Neuronal stem cell (in vitro differentiated cells): ENCODE measurements around the gene EYS.

Experiments
- DNase-seq: peaks from one replicate; pipeline ENCODE4 v3.0.0-alpha.2; 2013; ENCODE audit warnings: low spot score
- H2AFZ ChIP-seq: one replicate; pipeline ENCODE4 v1.6.1; 2013; ENCODE audit warnings: mild to moderate bottlenecking, low read length, inconsistent platforms
- H2AK5ac ChIP-seq: 2 replicates; pipeline ENCODE4 v1.6.1; 2013; ENCODE audit warnings: low read depth, mild to moderate bottlenecking, inconsistent platforms, low read length, moderate library complexity, mixed read lengths
- H2BK120ac ChIP-seq: 2 replicates; pipeline ENCODE4 v1.6.1; 2013; ENCODE audit warnings: low read depth, mild to moderate bottlenecking, inconsistent platforms, low read length, moderate library complexity, mixed read lengths
- H2BK12ac ChIP-seq: one replicate; pipeline ENCODE4 v1.6.1; 2013; ENCODE audit warnings: low read length, inconsistent platforms
- H2BK15ac ChIP-seq: 2 replicates; pipeline ENCODE4 v1.6.1; 2013; ENCODE audit warnings: mild to moderate bottlenecking, low read length, inconsistent platforms, mixed read lengths
- H2BK5ac ChIP-seq: one replicate; pipeline ENCODE4 v1.6.1; 2013; ENCODE audit warnings: inconsistent platforms, mild to moderate bottlenecking, low read length, moderate library complexity
- H3K14ac ChIP-seq: one replicate; pipeline ENCODE4 v1.6.1; 2013; ENCODE audit warnings: low read length, inconsistent platforms
- H3K18ac ChIP-seq: 2 replicates; pipeline ENCODE4 v1.6.1; 2013; ENCODE audit warnings: low read length, inconsistent platforms
- H3K23ac ChIP-seq: 2 replicates; pipeline ENCODE4 v1.6.1; 2013; ENCODE audit warnings: low read depth, mild to moderate bottlenecking, mixed read lengths, low read length, inconsistent platforms; ENCODE audit not compliant: poor library complexity
- H3K27ac ChIP-seq: replicated peaks from 3 replicates; pipeline ENCODE4 v1.5.1; 2013; ENCODE audit warnings: low read length, inconsistent platforms
- H3K27me3 ChIP-seq, 3 experiments: 2 replicates each; pipeline ENCODE4 v1.6.1; 2013; ENCODE audit warnings: low read length in 3 of 3, mild to moderate bottlenecking in 2 of 3, inconsistent platforms in 1 of 3, low read depth in 1 of 3, mixed read lengths in 1 of 3, moderate library complexity in 1 of 3; ENCODE audit not compliant: control insufficient read depth in 3 of 3, insufficient read depth in 3 of 3
- H3K36me3 ChIP-seq, 2 donors: replicated peaks in 1 of 2; 2 replicates each; pipeline ENCODE4 v1.6.1; 2013; ENCODE audit warnings: low read length in 2 of 2; ENCODE audit not compliant: control insufficient read depth in 2 of 2, insufficient read depth in 2 of 2
- H3K4ac ChIP-seq: 2 replicates; pipeline ENCODE4 v1.6.1; 2013; ENCODE audit warnings: inconsistent platforms, mild to moderate bottlenecking, low read length, moderate library complexity
- H3K4me1 ChIP-seq, 2 donors: 1 replicate in 1 of 2; 2 replicates in 1 of 2; pipeline ENCODE4 v1.6.1; 2013; ENCODE audit warnings: low read length in 2 of 2, low read depth in 1 of 2; ENCODE audit not compliant: control insufficient read depth in 2 of 2, insufficient read depth in 1 of 2
- H3K4me2 ChIP-seq: one replicate; pipeline ENCODE4 v1.6.1; 2013; ENCODE audit warnings: mild to moderate bottlenecking, low read length, inconsistent platforms; ENCODE audit not compliant: insufficient read depth, poor library complexity, severe bottlenecking
- H3K4me3 ChIP-seq, 2 donors: 2 replicates each; pipeline ENCODE4 v1.5.1; 2013; ENCODE audit warnings: low read length in 2 of 2, mild to moderate bottlenecking in 2 of 2, inconsistent platforms in 1 of 2, moderate library complexity in 1 of 2
- H3K79me1 ChIP-seq: one replicate; pipeline ENCODE4 v1.6.1; 2013; ENCODE audit warnings: low read depth, mild to moderate bottlenecking, inconsistent platforms, low read length, moderate library complexity
- H3K9ac ChIP-seq: one replicate; pipeline ENCODE4 v1.6.1; 2013; ENCODE audit warnings: mild to moderate bottlenecking, low read depth, low read length, inconsistent platforms; ENCODE audit not compliant: poor library complexity
- H3K9me3 ChIP-seq, 2 donors: replicated peaks in 1 of 2; 2 replicates each; pipeline versions ENCODE3 to v1.6.1; 2013; ENCODE audit warnings: low read length in 2 of 2, mild to moderate bottlenecking in 2 of 2, inconsistent platforms in 1 of 2, low read depth in 1 of 2, mixed read lengths in 1 of 2, moderate library complexity in 1 of 2; ENCODE audit not compliant: control insufficient read depth in 2 of 2, insufficient read depth in 1 of 2
- H4K8ac ChIP-seq: one replicate; pipeline ENCODE4 v1.6.1; 2013; ENCODE audit warnings: low read depth, mild to moderate bottlenecking, inconsistent platforms, low read length, moderate library complexity
- H4K91ac ChIP-seq: one replicate; pipeline ENCODE4 v1.6.1; 2013; ENCODE audit warnings: low read length, low read depth, mild to moderate bottlenecking, inconsistent platforms; ENCODE audit not compliant: poor library complexity
- WGBS, 2 donors: extraction: QIAGEN DNeasy Blood & Tissue Kit; methylation state at CpG; one replicate each; pipeline ENCODE4 v1.1.7; 2013; ENCODE audit warnings: missing lambda C conversion rate in 2 of 2, mixed read lengths in 1 of 2; ENCODE audit not compliant: insufficient read length in 2 of 2, insufficient replicate concordance in 1 of 2; ENCODE audit errors: extremely low coverage in 2 of 2; 5-methylcytosine and 5-hydroxymethylcytosine counted together

Gene EYS

GRCh38 chr6:65186826-65187225 is 520.2 kb downstream of the EYS start:
- H3K4me3 ChIP-seq = no peak overlapping the region
- no peak overlapping the region for H2BK120ac ChIP-seq
- H4K91ac ChIP-seq = no peak overlapping the region
- H3K18ac ChIP-seq = no peak overlapping the region
- H3K4me1 ChIP-seq = no peaks in the 10 kb centered on the region
- DNase-seq = no peak
- H3K4ac ChIP-seq = no peak overlapping the region
- H3K27me3 ChIP-seq = no peaks in the 10 kb centered on the region
- no peak overlapping the region for H3K9ac ChIP-seq
- peaks cover 0 to 2% of the 10 kb centered on the region in 2 donors for H3K9me3 ChIP-seq
- no peak overlapping the region for H3K23ac ChIP-seq
- no CpG with 5 or more reads among the region's 1 CpG for WGBS, 2 donors
- no peak overlapping the region for H2BK12ac ChIP-seq
- no peak overlapping the region for H2AK5ac ChIP-seq
- no peak overlapping the region for H3K4me2 ChIP-seq
- no peak overlapping the region for H2BK5ac ChIP-seq
- no peak overlapping the region for H3K27ac ChIP-seq
- H3K36me3 ChIP-seq = no peaks in the 10 kb centered on the region
- H3K79me1 ChIP-seq = no peaks in the 10 kb centered on the region
- no peak overlapping the region for H3K14ac ChIP-seq
- H4K8ac ChIP-seq = no peak overlapping the region
- no peak overlapping the region for H2BK15ac ChIP-seq
- H2AFZ ChIP-seq = no peak overlapping the region

- Histone ChIP-seq H2AK5ac (no peak overlapping the region), H3K27me3 (no peaks in the 10 kb centered on the region), H2BK120ac (no peak overlapping the region), H3K36me3 (no peaks in the 10 kb centered on the region), H3K4ac (no peak overlapping the region), H3K27ac (no peak overlapping the region), H3K14ac (no peak overlapping the region), H3K4me1 (no peaks in the 10 kb centered on the region), H2AFZ (no peak overlapping the region), H2BK12ac (no peak overlapping the region), H3K9me3 (peaks cover 0 to 2% of the 10 kb centered on the region in 2 donors), H3K23ac (no peak overlapping the region), H3K4me3 (no peak overlapping the region), H3K9ac (no peak overlapping the region), H2BK5ac (no peak overlapping the region), H3K4me2 (no peak overlapping the region), H3K18ac (no peak overlapping the region), H3K79me1 (no peaks in the 10 kb centered on the region), H2BK15ac (no peak overlapping the region), H4K91ac (no peak overlapping the region), H4K8ac (no peak overlapping the region)
- no peak for DNase-seq
- WGBS, 2 donors = no CpG with 5 or more reads among the region's 2 CpGs
Measured at GRCh38 chr6:65182681-65183080, 524.3 kb downstream of the EYS start.

GRCh38 chr6:65170273-65170672 is 536.8 kb downstream of the EYS start:
- H2AK5ac ChIP-seq = no peak overlapping the region
- no peak overlapping the region for H3K14ac ChIP-seq
- no peaks in the 10 kb centered on the region for H3K36me3 ChIP-seq
- no peaks in the 10 kb centered on the region for H3K4me1 ChIP-seq
- no peak overlapping the region for H3K9ac ChIP-seq
- H3K79me1 ChIP-seq = no peaks in the 10 kb centered on the region
- H2BK5ac ChIP-seq = no peak overlapping the region
- no peak overlapping the region for H4K91ac ChIP-seq
- no peak overlapping the region for H4K8ac ChIP-seq
- no peak overlapping the region for H3K4me2 ChIP-seq
- H3K27me3 ChIP-seq = no peaks in the 10 kb centered on the region
- no peaks in the 10 kb centered on the region for H3K9me3 ChIP-seq
- no peak overlapping the region for H3K27ac ChIP-seq
- WGBS, 2 donors = no CpG with 5 or more reads among the region's 2 CpGs
- no peak for DNase-seq
- no peak overlapping the region for H2BK12ac ChIP-seq
- no peak overlapping the region for H2AFZ ChIP-seq
- H3K18ac ChIP-seq = no peak overlapping the region
- H2BK120ac ChIP-seq = no peak overlapping the region
- no peak overlapping the region for H3K4ac ChIP-seq
- no peak overlapping the region for H3K4me3 ChIP-seq
- no peak overlapping the region for H2BK15ac ChIP-seq
- H3K23ac ChIP-seq = no peak overlapping the region

- Histone ChIP-seq H3K18ac (no peak overlapping the region), H3K36me3 (no peaks in the 10 kb centered on the region), H3K14ac (no peak overlapping the region), H3K9ac (no peak overlapping the region), H2AK5ac (no peak overlapping the region), H3K27ac (no peak overlapping the region), H3K4ac (no peak overlapping the region), H4K91ac (no peak overlapping the region), H3K27me3 (no peaks in the 10 kb centered on the region), H2BK12ac (no peak overlapping the region), H2BK15ac (no peak overlapping the region), H3K4me1 (no peaks in the 10 kb centered on the region), H2BK120ac (no peak overlapping the region), H3K4me2 (no peak overlapping the region), H3K4me3 (no peak overlapping the region), H2AFZ (no peak overlapping the region), H4K8ac (no peak overlapping the region), H3K23ac (no peak overlapping the region), H2BK5ac (no peak overlapping the region), H3K9me3 (no peaks in the 10 kb centered on the region), H3K79me1 (no peaks in the 10 kb centered on the region)
- WGBS, 2 donors = no CpG with 5 or more reads among the region's 1 CpG
- DNase-seq = no peak
Measured at GRCh38 chr6:65161661-65162060, 545.4 kb downstream of the EYS start.
